Measurements from ENCODE around the gene HACD4. TPM values are rescaled to one million over a fixed set of nuclear protein-coding genes. Genes with fewer than 3 reads are reported as not detected.

HACD4 gene
- total and polyA plus RNA-seq, 2 of the 13 experiments (the other 11 are each of a cell fraction or from before 2014, with no cell fraction given), result not detected

DNA sequence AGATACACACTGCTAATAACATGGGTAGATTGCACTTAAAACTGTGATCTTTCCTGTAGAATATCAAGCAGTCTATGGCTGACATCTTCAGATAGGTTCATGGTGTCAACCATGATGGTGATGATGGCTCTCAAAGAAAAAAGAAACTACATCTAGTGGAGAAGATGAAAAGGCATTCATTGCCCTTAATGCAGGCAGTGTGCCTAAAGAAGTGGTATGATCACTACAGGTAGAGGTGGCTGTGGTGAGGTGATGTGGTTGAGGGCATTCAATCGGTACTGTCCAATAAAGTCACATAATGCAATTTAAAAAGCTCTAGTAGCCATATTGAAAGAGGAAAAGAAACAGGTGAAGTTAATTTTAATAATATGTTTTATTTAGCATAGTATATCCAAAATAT lies 49.4 kb upstream of the HACD4 start:
- no peaks in the 10 kb centered on the region for H3K4me1 ChIP-seq (ENCODE audit: insufficient read depth, low read length)
- WGBS (ENCODE audit: low lambda C conversion rate), result 45% methylated on average over 1 of the region's 1 CpG
- intact Hi-C loops (cut with micrococcal nuclease; ENCODE audit: unreplicated experiment) (no loop called here), in situ Hi-C loops (cut with HindIII; ENCODE audit: extremely low pct_ligation_motif_present, low pct_unique_long_range_greater_than_20kb) (no loop called here)
- no peak for FAIRE-seq
- no peak for DNase-seq (ENCODE audit: low spot score)
- TF ChIP-seq NFE2L2 (IDR thresholded peaks at IDR 0.05; ENCODE audit: low read length), result no peak
- TF ChIP-seq ZNF792 (CRISPR knock-in tag; IDR thresholded peaks at IDR 0.05), result no peak
- TF ChIP-seq, protein P1, sequence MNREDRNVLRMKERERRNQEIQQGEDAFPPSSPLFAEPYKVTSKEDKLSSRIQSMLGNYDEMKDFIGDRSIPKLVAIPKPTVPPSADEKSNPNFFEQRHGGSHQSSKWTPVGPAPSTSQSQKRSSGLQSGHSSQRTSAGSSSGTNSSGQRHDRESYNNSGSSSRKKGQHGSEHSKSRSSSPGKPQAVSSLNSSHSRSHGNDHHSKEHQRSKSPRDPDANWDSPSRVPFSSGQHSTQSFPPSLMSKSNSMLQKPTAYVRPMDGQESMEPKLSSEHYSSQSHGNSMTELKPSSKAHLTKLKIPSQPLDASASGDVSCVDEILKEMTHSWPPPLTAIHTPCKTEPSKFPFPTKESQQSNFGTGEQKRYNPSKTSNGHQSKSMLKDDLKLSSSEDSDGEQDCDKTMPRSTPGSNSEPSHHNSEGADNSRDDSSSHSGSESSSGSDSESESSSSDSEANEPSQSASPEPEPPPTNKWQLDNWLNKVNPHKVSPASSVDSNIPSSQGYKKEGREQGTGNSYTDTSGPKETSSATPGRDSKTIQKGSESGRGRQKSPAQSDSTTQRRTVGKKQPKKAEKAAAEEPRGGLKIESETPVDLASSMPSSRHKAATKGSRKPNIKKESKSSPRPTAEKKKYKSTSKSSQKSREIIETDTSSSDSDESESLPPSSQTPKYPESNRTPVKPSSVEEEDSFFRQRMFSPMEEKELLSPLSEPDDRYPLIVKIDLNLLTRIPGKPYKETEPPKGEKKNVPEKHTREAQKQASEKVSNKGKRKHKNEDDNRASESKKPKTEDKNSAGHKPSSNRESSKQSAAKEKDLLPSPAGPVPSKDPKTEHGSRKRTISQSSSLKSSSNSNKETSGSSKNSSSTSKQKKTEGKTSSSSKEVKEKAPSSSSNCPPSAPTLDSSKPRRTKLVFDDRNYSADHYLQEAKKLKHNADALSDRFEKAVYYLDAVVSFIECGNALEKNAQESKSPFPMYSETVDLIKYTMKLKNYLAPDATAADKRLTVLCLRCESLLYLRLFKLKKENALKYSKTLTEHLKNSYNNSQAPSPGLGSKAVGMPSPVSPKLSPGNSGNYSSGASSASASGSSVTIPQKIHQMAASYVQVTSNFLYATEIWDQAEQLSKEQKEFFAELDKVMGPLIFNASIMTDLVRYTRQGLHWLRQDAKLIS (CRISPR knock-in tag; IDR thresholded peaks at IDR 0.05), result no peak
- no peaks in the 10 kb centered on the region for H3K9me3 ChIP-seq (ENCODE audit: low read length)
- ChIA-PET CTCF (ENCODE audit: low intra/inter-chr PET ratio, low total read pairs) (no interaction called here), POLR2A (no interaction called here)
- H4K20me1 ChIP-seq (ENCODE audit: insufficient read depth, low read length), result no peaks in the 10 kb centered on the region
- no peak overlapping the region for H2AFZ ChIP-seq (ENCODE audit: low read length)
- no peak overlapping the region for H3K27ac ChIP-seq (ENCODE audit: extremely low read length, insufficient read depth, low read length)
- H3K36me3 ChIP-seq (replicated peaks in 1 of 2; ENCODE audit: control insufficient read depth in 1 of 2, insufficient read depth in 2 of 2, low read length in 2 of 2), result no peaks in the 10 kb centered on the region
- no peaks in the 10 kb centered on the region for H3K79me2 ChIP-seq (ENCODE audit: insufficient read depth, low read length)
- H3K27me3 ChIP-seq (ENCODE audit: control insufficient read depth in 1 of 2, insufficient read depth in 2 of 2, low read length in 2 of 2), result no peaks in the 10 kb centered on the region; a peak in 1 of 5 replicates
- no peak for ATAC-seq
- no peak overlapping the region for H3K4me2 ChIP-seq (ENCODE audit: low read depth, low read length)
- H3K4me3 ChIP-seq (replicated peaks in 1 of 3; ENCODE audit: insufficient read depth in 1 of 3, low read depth in 2 of 3, low read length in 3 of 3), result no peak overlapping the region
- no TSS peak for BruUV-seq (replicated peaks)
- H3K9ac ChIP-seq (ENCODE audit: insufficient read depth, low read depth, low read length), result no peak overlapping the region

DNA sequence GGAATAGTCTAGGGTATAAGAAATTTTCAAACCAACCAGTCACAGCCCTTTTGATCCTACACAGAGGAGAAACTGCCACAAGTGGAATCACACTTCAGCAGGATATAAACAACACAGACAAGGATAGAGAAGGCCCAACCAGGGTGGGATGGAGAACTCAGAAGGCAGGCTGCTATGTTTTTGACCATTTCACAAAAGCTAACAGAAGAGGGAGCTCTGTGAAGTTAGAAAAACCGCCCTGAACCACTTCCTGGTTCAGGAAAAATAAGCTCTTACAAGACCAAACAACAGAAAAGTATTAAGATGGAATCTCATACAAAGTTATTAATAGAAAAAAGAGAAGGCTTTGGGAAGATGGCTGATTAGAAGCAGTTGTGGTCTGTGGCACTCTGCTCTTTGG lies 47.3 kb upstream of the HACD4 start:
- in situ Hi-C loops (cut with HindIII; ENCODE audit: extremely low pct_ligation_motif_present, low pct_unique_long_range_greater_than_20kb) (no loop called here), intact Hi-C loops (cut with micrococcal nuclease; ENCODE audit: unreplicated experiment) (no loop called here)
- no peak for FAIRE-seq

More for the DNA sequence above, 47.3 kb upstream of the HACD4 start:
- H3K9me3 ChIP-seq (ENCODE audit: low read length), result no peaks in the 10 kb centered on the region
- H2AFZ ChIP-seq (ENCODE audit: low read length), result no peak overlapping the region
- peak; percentile 50; the same call in 1 of the 3 replicates for ATAC-seq
- no peak overlapping the region for H3K4me2 ChIP-seq (ENCODE audit: low read depth, low read length)
- no TSS peak for BruUV-seq (replicated peaks)
- no peaks in the 10 kb centered on the region for H3K4me1 ChIP-seq (ENCODE audit: insufficient read depth, low read length)
- H3K27me3 ChIP-seq (ENCODE audit: control insufficient read depth in 1 of 2, insufficient read depth in 2 of 2, low read length in 2 of 2), result no peaks in the 10 kb centered on the region; a peak in 1 of 5 replicates
- 13% methylated on average over 1 of the region's 1 CpG for WGBS (ENCODE audit: low lambda C conversion rate)
- ChIA-PET CTCF (ENCODE audit: low intra/inter-chr PET ratio, low total read pairs) (no interaction called here), POLR2A (no interaction called here)
- DNase-seq (ENCODE audit: low spot score), result no peak
- H3K9ac ChIP-seq (ENCODE audit: insufficient read depth, low read depth, low read length), result no peak overlapping the region
- no peaks in the 10 kb centered on the region for H4K20me1 ChIP-seq (ENCODE audit: insufficient read depth, low read length)
- 0 out of 2 replicates have a peak, but pooled peaks have one; percentile 33 for TF ChIP-seq ELF1 (CRISPR knock-in tag; IDR thresholded peaks at IDR 0.05)
- TF ChIP-seq ELF3 (CRISPR knock-in tag; IDR thresholded peaks at IDR 0.05), result 0 out of 2 replicates have a peak, but pooled peaks have one; percentile 36
- no peak for TF ChIP-seq GABPB1 (CRISPR knock-in tag; IDR thresholded peaks at IDR 0.05)
- no peaks in the 10 kb centered on the region for H3K36me3 ChIP-seq (replicated peaks in 1 of 2; ENCODE audit: control insufficient read depth in 1 of 2, insufficient read depth in 2 of 2, low read length in 2 of 2)
- no peak overlapping the region for H3K27ac ChIP-seq (ENCODE audit: extremely low read length, insufficient read depth, low read length)
- H3K79me2 ChIP-seq (ENCODE audit: insufficient read depth, low read length), result no peaks in the 10 kb centered on the region
- no peak overlapping the region for H3K4me3 ChIP-seq (replicated peaks in 1 of 3; ENCODE audit: insufficient read depth in 1 of 3, low read depth in 2 of 3, low read length in 3 of 3)
